GM18907 (cell line): ENCODE measurements around the gene DYRK1B.
"Not testable (repeated sequence)": the region's sequence is repeated elsewhere in the genome, so short reads cannot be mapped to it uniquely, and the experiment has no call there.

Experiments used
- ATAC-seq: cut with Tn5 transposase; IDR thresholded peaks from one replicate; pipeline ENCODE4 v1.9.1; 2021; ENCODE audit warnings: mild to moderate bottlenecking, moderate library complexity; ENCODE audit not compliant: unreplicated experiment

DYRK1B gene

DNA sequence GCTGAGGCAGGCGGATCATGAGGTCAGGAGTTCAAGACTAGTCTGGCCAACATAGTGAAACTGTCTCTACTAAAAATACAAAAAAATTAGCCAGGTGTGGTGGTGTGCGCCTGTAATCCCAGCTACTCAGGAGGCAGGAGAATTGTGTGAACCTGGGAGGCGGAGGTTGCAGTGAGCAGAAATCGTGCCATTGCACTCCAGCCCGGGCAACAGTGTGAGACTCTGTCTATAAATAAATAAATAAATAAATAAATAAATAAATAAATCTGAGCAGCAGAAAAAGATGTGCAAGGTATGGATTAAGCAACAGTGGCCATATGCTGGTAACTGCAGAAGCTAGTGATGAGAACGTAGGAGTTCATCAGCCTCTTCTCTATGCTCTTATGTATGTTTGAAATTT lies 19.9 kb downstream of the DYRK1B start:
- ATAC-seq: not testable (repeated sequence)

DNA sequence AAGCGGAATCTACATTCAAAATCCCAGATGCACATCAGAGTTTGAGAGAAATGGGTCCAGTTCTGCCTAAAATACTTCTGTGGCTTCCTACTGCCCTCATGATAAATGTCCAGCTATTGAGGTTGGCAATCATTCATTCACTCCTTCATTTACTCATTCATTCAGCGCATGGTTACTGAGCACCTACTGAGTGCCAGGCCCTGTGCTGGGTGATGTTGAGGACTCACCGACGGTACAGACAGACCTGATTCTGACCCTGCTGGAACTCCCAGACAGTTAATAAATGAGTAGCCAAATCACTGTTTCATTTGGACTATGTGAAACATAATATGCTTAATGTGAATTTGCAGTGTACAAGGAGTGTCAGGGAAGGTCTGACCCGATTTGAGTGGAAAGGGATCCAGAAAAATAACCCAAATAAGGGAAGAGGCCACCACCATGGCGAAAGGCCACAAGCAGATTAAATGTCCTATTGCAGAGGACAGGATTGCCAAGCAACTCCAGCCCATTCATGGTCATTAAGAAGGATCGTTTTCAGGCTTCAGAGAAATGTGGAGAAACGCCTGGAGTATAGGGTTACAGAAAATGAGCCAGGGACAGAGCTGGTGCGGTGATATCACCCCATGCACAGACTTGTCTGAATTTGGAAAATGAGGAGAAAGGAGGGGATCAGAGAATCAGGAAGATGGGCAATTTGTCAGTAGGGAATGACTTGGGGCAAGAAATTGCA lies 20.5 kb downstream of the DYRK1B start:
- no peak for ATAC-seq

DNA sequence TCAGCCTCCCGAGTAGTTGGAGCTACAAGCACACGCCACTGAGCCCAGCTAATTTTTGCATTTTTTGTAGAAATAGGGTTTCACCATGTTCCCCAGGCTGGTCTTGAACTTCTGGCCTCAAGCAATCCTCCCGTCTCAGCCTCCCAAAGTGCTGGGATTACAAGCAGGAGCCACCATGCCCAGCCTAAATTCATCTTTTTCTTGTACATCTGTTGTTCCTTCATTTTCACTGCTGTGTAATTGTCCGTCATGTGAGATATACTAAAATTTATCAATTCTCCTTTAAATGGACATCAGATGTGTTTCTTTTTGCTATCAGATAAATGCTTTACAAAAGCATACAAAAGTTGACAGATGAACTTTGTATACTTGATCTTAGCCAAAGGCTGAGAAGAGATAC lies 22.9 kb downstream of the DYRK1B start:
- ATAC-seq: no peak

DNA sequence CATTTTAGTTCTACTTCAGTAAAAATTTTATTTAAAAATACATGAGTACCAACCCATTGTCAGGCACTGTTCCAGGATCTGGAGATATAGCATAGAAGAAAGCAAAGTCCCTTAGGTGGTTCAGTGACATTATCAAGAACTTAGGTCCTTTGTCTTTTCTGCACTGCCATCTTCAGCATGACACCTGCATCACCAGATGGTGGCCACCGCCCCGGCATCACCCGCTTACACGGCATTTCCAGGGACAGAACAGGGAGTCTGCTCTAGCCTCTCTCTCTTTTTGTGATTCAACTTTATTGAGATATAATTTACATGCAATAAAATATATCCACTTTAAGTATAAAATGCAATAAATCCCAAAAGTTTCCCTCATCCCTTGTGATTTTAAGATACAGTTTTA lies 23.5 kb downstream of the DYRK1B start:
- ATAC-seq: no peak

GRCh38 chr19:39809368-39809767 lies 24.6 kb downstream of the DYRK1B start:
- ATAC-seq: no peak

GRCh38 chr19:39808688-39809087 lies 25.3 kb downstream of the DYRK1B start:
- not testable (repeated sequence) for ATAC-seq

- no peak for ATAC-seq
These were observed 26.1 kb downstream of the DYRK1B start for GRCh38 chr19:39807846-39808364.

DNA sequence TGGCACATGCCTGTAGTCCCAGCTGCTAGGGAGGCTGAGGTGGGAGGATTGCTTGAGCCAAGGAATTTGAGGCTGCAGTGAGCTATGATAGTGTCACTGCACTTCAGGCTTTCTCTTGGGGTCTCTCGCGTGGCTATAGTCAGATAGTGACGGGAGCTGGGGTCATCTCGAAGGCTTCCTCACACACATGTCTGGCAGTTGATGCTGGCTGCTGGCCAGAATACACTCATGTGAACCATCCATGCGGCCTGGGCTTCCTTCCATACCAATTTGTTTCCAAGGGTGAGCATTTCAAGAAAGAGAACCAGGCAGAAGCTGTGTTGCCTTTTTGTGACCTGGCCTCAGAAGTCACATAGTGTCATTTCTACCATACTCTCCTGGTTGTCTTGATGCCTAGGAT lies 28.9 kb downstream of the DYRK1B start:
- ATAC-seq: no peak

- ATAC-seq: no peak
These were observed 31.0 kb downstream of the DYRK1B start for GRCh38 chr19:39802958-39803357.

GRCh38 chr19:39797083-39797482 lies 36.9 kb downstream of the DYRK1B start:
- ATAC-seq: no peak

DNA sequence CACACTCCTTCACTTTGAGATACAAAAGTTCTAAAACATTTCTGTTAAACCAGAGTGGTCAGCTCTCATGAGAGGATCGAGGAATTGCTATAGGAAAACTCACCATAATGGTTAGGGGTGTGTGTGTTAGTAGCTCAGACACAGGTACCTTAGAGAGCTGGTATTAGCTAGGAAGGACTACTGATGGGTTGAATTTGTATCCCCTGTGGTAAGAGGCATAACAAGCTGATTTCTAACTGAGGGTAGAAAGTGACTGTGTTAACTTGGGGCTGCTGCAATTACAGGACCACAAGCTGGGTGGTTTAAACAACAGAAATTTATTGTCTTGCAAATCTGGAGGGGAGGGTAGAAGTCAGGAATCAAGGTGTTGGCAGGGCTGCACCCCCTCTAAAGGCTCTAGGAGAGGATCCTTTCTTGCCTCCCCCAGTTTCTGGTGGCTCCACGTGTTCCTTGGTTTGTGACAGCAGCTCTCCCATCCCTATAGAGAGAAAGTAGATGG lies 37.9 kb downstream of the DYRK1B start:
- ATAC-seq: no peak

GRCh38 chr19:39795001-39795400 lies 39.0 kb downstream of the DYRK1B start:
- no peak for ATAC-seq

DNA sequence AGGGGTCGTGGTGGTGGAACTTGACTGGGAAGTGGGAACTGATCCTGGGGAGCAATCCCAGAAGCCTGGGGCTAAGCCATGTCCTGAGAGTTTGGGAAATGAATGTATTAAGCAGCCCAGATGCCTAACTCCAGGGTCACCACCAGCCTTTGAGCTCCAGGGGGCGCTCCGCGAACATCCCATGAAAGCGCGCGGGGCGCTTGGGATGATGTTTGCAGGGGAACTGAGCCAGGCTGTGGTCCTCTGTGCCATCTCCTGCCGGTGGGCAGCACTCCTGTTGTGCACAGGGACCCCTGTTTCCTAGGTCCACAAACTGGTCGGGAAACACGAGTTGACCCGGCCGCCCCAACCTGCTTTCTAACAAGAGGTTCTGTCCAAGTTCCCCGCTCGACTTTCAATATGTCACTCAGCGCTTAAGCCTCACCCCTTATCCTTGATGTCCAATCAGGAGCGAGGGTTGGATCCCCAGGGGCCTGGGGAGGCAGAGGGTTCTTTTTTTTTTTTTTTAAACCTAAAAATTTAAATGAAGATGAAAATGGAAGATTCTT lies 40.9 kb downstream of the DYRK1B start:
- ATAC-seq: peak; percentile 71

GRCh38 chr19:39788244-39788643 lies 45.7 kb downstream of the DYRK1B start:
- no peak for ATAC-seq

- no peak for ATAC-seq
These were observed 53.1 kb downstream of the DYRK1B start for GRCh38 chr19:39780894-39781293.

- ATAC-seq: no peak
These were observed 55.2 kb downstream of the DYRK1B start, which contains the start of gene LEUTX for GRCh38 chr19:39778763-39779162. Gene LEUTX, plus strand, starts transcription at chr19:39778854. Its CDS starts 67 bp downstream, at chr19:39778921.
